Renal pelvis (tissue), 12 donors: ENCODE measurements around the gene TBC1D3K. TPM values are rescaled to one million over a fixed set of nuclear protein-coding genes. Genes with fewer than 3 reads are reported as not detected.
"Not testable (repeated sequence)": the region's sequence is repeated elsewhere in the genome, so short reads cannot be mapped to it uniquely, and the experiment has no call there.

Source experiments
- DNase-seq: peaks from one replicate; pipeline ENCODE4 v3.0.0-alpha.2; 2013
- long read RNA-seq, 16 experiments: transcript quantifications; one replicate each; lab custom pipeline, GENCODE V29; 2026
- polyA plus RNA-seq, 3 donors: library from polyadenylated mRNA; unstranded; fragments of 120-200 nt; gene quantifications; one replicate each; pipeline ENCODE4 v1.2.1, GENCODE V29; 2013; ENCODE audit not compliant: insufficient read length in 3 of 3

TBC1D3K gene
- not detected for polyA plus RNA-seq
- long read RNA-seq, donor 1, result 0 reads
- long read RNA-seq, donor 2, result 0 reads
- long read RNA-seq, donor 3, result 0 reads
- long read RNA-seq, donor 4, result 0 reads
- long read RNA-seq, donor 5, result 0 reads
- long read RNA-seq, donor 6, partial matches to known transcripts, result 0 of 15 reads
- long read RNA-seq, donor 6, other reads (novel, unspliced or antisense), result 15 of 15 reads
- long read RNA-seq, donor 7, result 0 reads
- long read RNA-seq, donor 8, result 0 reads
- long read RNA-seq, donor 9, result 0 reads
- long read RNA-seq, donor 10, result 0 reads
- long read RNA-seq, donor 11, result 0 reads
- long read RNA-seq, donor 12, partial matches to known transcripts, result 35 of 46 reads
- long read RNA-seq, donor 12, other reads (novel, unspliced or antisense), result 11 of 46 reads
- long read RNA-seq, donor 13, result 0 reads
- long read RNA-seq, donor 14, result 0 reads
- long read RNA-seq, donor 15, result 0 reads
- long read RNA-seq, donor 16, result 0 reads

DNA sequence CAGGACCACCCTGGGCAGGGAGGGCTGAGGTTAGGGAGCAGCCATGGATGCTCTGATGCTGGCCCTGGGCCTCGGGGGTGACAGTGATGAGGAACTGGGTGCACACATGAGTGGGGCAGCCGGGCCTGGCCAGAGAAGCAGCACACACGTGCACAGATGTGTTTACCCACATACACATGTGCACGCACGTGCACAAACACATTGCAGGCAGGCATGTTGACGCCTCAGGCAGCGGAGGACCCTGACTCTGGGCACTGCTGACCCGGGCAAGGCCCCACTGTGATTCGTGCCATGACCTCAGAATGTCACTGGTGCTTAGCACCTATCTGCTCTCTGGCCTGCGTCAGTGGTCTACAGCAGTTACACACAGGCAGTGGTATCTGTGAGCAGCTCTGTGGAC lies at the start of gene TBC1D3K:
Gene TBC1D3K, plus strand, starts transcription at position 301 of the 400 bp plus-strand sequence. CDS start 1,585 bp downstream, outside the sequence.
- DNase-seq, result not testable (repeated sequence)

DNA sequence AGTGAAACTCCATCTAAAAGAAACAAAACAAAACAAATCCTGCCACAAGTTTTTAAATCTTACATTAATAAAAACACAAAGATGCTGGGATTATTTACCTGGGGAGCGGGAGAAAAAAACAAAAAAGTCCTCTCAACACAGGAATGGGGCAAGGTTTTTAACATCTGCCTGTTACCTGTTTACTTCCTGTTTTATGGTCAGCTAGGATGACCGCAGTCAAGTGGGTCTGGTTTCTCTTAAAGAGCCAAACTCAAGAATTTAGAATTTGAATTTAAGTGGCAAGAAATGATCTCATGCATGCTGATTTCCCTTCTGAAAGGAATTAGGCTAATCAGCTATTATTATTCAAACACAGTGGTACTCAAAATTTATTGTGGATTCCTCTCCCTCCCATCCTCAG lies 39.7 kb upstream of the TBC1D3K start:
- DNase-seq, result no peak

DNA sequence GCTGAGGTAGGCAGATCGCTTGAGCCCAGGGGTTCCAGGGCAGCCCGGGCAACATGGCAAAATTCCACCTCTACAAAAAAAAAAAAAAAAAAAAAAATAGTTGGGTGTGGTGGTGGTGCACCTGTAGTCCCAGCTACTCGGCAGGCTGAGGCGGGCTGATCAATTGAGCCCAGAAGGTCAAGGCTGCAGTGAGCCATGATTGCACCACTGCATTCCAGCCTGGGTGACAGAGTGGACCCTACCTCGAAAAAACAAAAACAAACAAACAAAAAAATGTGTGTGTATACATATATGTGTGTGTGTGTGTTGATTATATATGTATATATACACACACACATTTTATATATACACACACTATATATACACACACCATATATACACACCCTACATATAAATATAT lies 39.1 kb upstream of the TBC1D3K start:
- no peak for DNase-seq

DNA sequence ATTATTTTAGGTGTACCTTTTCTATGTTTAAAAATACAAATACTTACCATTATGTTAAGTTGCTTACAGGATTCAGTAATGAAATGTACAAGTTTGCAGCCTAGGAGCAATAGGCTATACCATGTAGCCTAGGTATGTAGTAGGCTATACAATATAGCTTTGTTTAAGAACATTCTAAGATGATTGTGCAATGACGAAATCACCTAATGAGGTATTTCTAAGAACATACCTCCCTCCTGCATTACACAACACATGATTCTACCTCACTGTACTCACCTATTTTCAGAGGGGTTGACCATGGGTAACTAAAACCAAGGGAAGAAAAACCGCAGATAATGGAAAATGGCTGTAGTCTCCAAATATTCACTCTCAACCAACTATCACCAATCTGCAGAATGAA lies 35.3 kb upstream of the TBC1D3K start:
- DNase-seq, result no peak

DNA sequence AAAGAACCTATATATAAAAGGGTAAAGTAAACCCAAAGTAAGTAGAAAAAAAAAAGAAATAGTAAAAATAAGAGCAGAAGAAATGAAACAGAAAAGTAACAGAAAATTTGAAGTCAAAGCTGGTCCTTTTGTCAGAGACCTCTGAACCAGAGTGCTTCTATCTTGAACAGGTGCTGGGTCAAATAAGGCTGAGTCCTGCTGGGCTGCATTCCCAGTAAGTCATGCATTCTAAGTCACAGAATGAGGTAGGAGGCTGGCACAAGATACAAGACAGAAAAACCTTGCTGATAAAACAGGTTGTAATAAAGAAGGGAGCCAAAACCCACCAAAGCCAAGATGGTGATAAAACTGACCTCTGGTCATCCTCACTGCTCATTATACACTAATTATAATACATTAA lies 27.3 kb upstream of the TBC1D3K start:
- not testable (repeated sequence) for DNase-seq

Other genes with a start within 250 kb of the TBC1D3K start
- gene HNF1B, start 179.4 kb upstream of the TBC1D3K start, polyA plus RNA-seq, result 100 to 1,000 TPM; 128 to 140 (median 136) TPM
- 10 to 100 TPM; 21.2 to 38.8 (median 22.4) TPM for gene TBC1D3L, start 64.6 kb downstream of the TBC1D3K start, polyA plus RNA-seq
- 1 to 10 TPM in 1 of 3 donors, under 1 TPM in 2; 0.39 to 4.3 (median 0.77) TPM for gene TBC1D3D, start 79.6 kb downstream of the TBC1D3K start, polyA plus RNA-seq
- not detected for gene TBC1D3C, start 144.2 kb downstream of the TBC1D3K start, polyA plus RNA-seq
- gene TBC1D3E, start 203.5 kb downstream of the TBC1D3K start, polyA plus RNA-seq, result not detected